NCI-H1417 treated with DMSO at 0.1 percent for 48 hours (cell line): ENCODE results near the gene MTCL3.

ENCODE experiments used
- DNase-seq: peaks from one replicate; lab custom pipeline; 2025; lab: John Stamatoyannopoulos, UW

The MTCL3 gene

GRCh38 chr6:127468936-127469335 is 50.2 kb downstream of the MTCL3 start:
- DNase-seq, result no peak

GRCh38 chr6:127466416-127466815 is 52.7 kb downstream of the MTCL3 start:
- DNase-seq, result no peak

- DNase-seq, result peak; percentile 14
Measured at GRCh38 chr6:127464881-127465459, 54.2 kb downstream of the MTCL3 start.

GRCh38 chr6:127464161-127464880 is 54.8 kb downstream of the MTCL3 start:
- DNase-seq, result no peak

- DNase-seq, result no peak
Measured at GRCh38 chr6:127463056-127463455, 56.1 kb downstream of the MTCL3 start.

- DNase-seq, result no peak
Measured at GRCh38 chr6:127462376-127462775, 56.8 kb downstream of the MTCL3 start.

GRCh38 chr6:127460465-127460864 is 58.7 kb downstream of the MTCL3 start:
- no peak for DNase-seq

GRCh38 chr6:127459231-127459641 is 59.9 kb downstream of the MTCL3 start, which contains the start of gene KIAA0408:
TSS of gene KIAA0408 (minus strand) at chr6:127459389. CDS start at chr6:127453981, 5,408 bp downstream.
- no peak for DNase-seq

GRCh38 chr6:127458817-127459216 is 60.3 kb downstream of the MTCL3 start:
- DNase-seq, result no peak

GRCh38 chr6:127458222-127458621 is 60.9 kb downstream of the MTCL3 start:
- DNase-seq, result no peak

GRCh38 chr6:127457456-127458064 is 61.6 kb downstream of the MTCL3 start:
- DNase-seq, result no peak

GRCh38 chr6:127456465-127456864 is 62.7 kb downstream of the MTCL3 start:
- DNase-seq, result no peak

GRCh38 chr6:127453845-127454619 is 65.1 kb downstream of the MTCL3 start:
- no peak for DNase-seq

- DNase-seq, result no peak
Measured at GRCh38 chr6:127452803-127453202, 66.3 kb downstream of the MTCL3 start.

GRCh38 chr6:127451388-127451787 is 67.7 kb downstream of the MTCL3 start:
- no peak for DNase-seq

GRCh38 chr6:127447780-127448179 is 71.4 kb downstream of the MTCL3 start:
- DNase-seq, result no peak

GRCh38 chr6:127446356-127446755 is 72.8 kb downstream of the MTCL3 start:
- DNase-seq, result no peak

- no peak for DNase-seq
Measured at GRCh38 chr6:127441881-127442280, 77.3 kb downstream of the MTCL3 start.

- no peak for DNase-seq
Measured at GRCh38 chr6:127439718-127440117, 79.4 kb downstream of the MTCL3 start.

GRCh38 chr6:127436578-127437110 is 82.5 kb downstream of the MTCL3 start:
- no peak for DNase-seq

- no peak for DNase-seq
Measured at GRCh38 chr6:127435626-127436220, 83.4 kb downstream of the MTCL3 start.

GRCh38 chr6:127434651-127435050 is 84.5 kb downstream of the MTCL3 start:
- no peak for DNase-seq
